ENCODE data around the gene ATP9B. TPM values are rescaled to one million over a fixed set of nuclear protein-coding genes. Genes with fewer than 3 reads are reported as not detected.

Gene ATP9B
- total RNA-seq, 1 experiment from 2014 or later = 8.6 TPM

GRCh38 chr18:79427368-79428225, 358.4 kb downstream of the ATP9B start:
- CTCF ChIA-PET = interaction anchor here (0.7 kb wide), 1 partner anchor 773 kb away, joined by 24 read pairs; no protein-coding TSS in a partner anchor

More at GRCh38 chr18:79427368-79428225, 358.4 kb downstream of the ATP9B start:
- H2AFZ ChIP-seq = no peak overlapping the region
- no peaks in the 10 kb centered on the region for H4K20me1 ChIP-seq (ENCODE audit: insufficient read depth)
- H3F3A ChIP-seq (ENCODE audit: insufficient read depth, low read depth) = no peaks in the 10 kb centered on the region; the same call in 1 of the 2 replicates
- H3K4me1 ChIP-seq (replicated peaks; ENCODE audit: insufficient read depth) = no peaks in the 10 kb centered on the region
- no peaks in the 10 kb centered on the region for H3K9me3 ChIP-seq (ENCODE audit: insufficient read depth, low read depth)
- H3K27me3 ChIP-seq (ENCODE audit: insufficient read depth, low read depth) = peaks cover 1% of the 10 kb centered on the region; the same call in 1 of the 2 replicates
- TF ChIP-seq CTCF (conservative IDR thresholded peaks at IDR 0.05) = no peak
- TF ChIP-seq EZH2 (IDR thresholded peaks at IDR 0.05; ENCODE audit: low read depth) = no peak
- POLR2A ChIA-PET (ENCODE audit: unreplicated experiment) = no interaction called here
- H3K36me3 ChIP-seq (ENCODE audit: low read depth) = no peaks in the 10 kb centered on the region
- no TSS peak for BruUV-seq (replicated peaks)
- H3K27ac ChIP-seq = no peak overlapping the region
- no peaks in the 10 kb centered on the region for H3K79me2 ChIP-seq (ENCODE audit: low read depth)
- no peak overlapping the region for H3K4me2 ChIP-seq
- no peak for DNase-seq
- intact Hi-C loops (cut with micrococcal nuclease; ENCODE audit: unreplicated experiment) = no loop called here
- no peak overlapping the region for H3K4me3 ChIP-seq
- no peaks in the 10 kb centered on the region for H3K9me2 ChIP-seq (ENCODE audit: insufficient read depth)

Other genes with a start within 250 kb of the ATP9B start
- gene SALL3, start 89.6 kb upstream of the ATP9B start, total RNA-seq (2021) = not detected in 2 replicates

Data from PC-9 (cell line).